HG03558 (cell line): ENCODE measurements around the gene ANKS1B.
"Not testable (repeated sequence)": the region's sequence is repeated elsewhere in the genome, so short reads cannot be mapped to it uniquely, and the experiment has no call there.

ENCODE experiments used
- ATAC-seq: cut with Tn5 transposase; IDR thresholded peaks from one replicate; pipeline ENCODE4 v1.9.1; 2021; ENCODE audit warnings: moderate number of reproducible peaks; ENCODE audit not compliant: unreplicated experiment; ENCODE audit errors: extremely low read depth

Gene ANKS1B

GRCh38 chr12:99332936-99333591 is 651.7 kb downstream of the ANKS1B start:
- no peak for ATAC-seq

- no peak for ATAC-seq
These were observed 654.5 kb downstream of the ANKS1B start for GRCh38 chr12:99330216-99330615.

- ATAC-seq = not testable (repeated sequence)
These were observed 663.5 kb downstream of the ANKS1B start for GRCh38 chr12:99321210-99321609.

GRCh38 chr12:99311373-99311772 is 673.4 kb downstream of the ANKS1B start:
- ATAC-seq = no peak

GRCh38 chr12:99309812-99310211 is 674.9 kb downstream of the ANKS1B start:
- no peak for ATAC-seq

GRCh38 chr12:99302874-99303273 is 681.9 kb downstream of the ANKS1B start:
- ATAC-seq = no peak

GRCh38 chr12:99287136-99287535 is 697.6 kb downstream of the ANKS1B start:
- no peak for ATAC-seq

GRCh38 chr12:99284161-99284560 is 700.6 kb downstream of the ANKS1B start:
- ATAC-seq = no peak

GRCh38 chr12:99282624-99283023 is 702.1 kb downstream of the ANKS1B start:
- ATAC-seq = no peak

- no peak for ATAC-seq
These were observed 702.6 kb downstream of the ANKS1B start for GRCh38 chr12:99282086-99282485.

GRCh38 chr12:99281277-99281676 is 703.5 kb downstream of the ANKS1B start:
- ATAC-seq = no peak

- no peak for ATAC-seq
These were observed 705.8 kb downstream of the ANKS1B start for GRCh38 chr12:99278899-99279298.

GRCh38 chr12:99277591-99278379 is 707.0 kb downstream of the ANKS1B start:
- no peak for ATAC-seq

GRCh38 chr12:99271071-99271470 is 713.7 kb downstream of the ANKS1B start:
- no peak for ATAC-seq

- ATAC-seq = no peak
These were observed 717.7 kb downstream of the ANKS1B start for GRCh38 chr12:99267038-99267437.

- ATAC-seq = no peak
These were observed 719.1 kb downstream of the ANKS1B start for GRCh38 chr12:99265648-99266047.

GRCh38 chr12:99261256-99261655 is 723.5 kb downstream of the ANKS1B start:
- ATAC-seq = no peak

- ATAC-seq = no peak
These were observed 724.2 kb downstream of the ANKS1B start for GRCh38 chr12:99260456-99260996.

GRCh38 chr12:99259040-99259934 is 725.4 kb downstream of the ANKS1B start:
- ATAC-seq = no peak

- ATAC-seq = no peak
These were observed 727.1 kb downstream of the ANKS1B start for GRCh38 chr12:99257672-99258071.

GRCh38 chr12:99253068-99253467 is 731.7 kb downstream of the ANKS1B start:
- no peak for ATAC-seq
